A673 (cell line): Measurements from ENCODE around the gene MEGF8. TPM values are rescaled to one million over a fixed set of nuclear protein-coding genes. Genes with fewer than 3 reads are reported as not detected.

ENCODE experiments used
- BruUV-seq: library from RNA; stranded (reverse); fragments of 400-500 nt; replicated peaks from 2 replicates; lab custom pipeline; 2021; lab: Mats Ljungman, UMichigan
- CTCF ChIA-PET: fragments of 300-600 bp; sonication (Branson Sonifier 250); formaldehyde crosslinking; loops from one replicate; lab custom pipeline; 2022; ENCODE audit warnings: antibody characterized with exemption; lab: Charles Lee
- POLR2A ChIA-PET: fragments of 300-600 bp; sonication (Branson Sonifier 250); formaldehyde crosslinking; loops from one replicate; lab custom pipeline; 2022; ENCODE audit warnings: antibody characterized with exemption; ENCODE audit not compliant: low non-redundant PET; lab: Charles Lee
- DNase-seq: peaks from one replicate; pipeline ENCODE4 v3.0.0-alpha.2; 2015; ENCODE audit warnings: low spot score
- H3K27ac ChIP-seq: fragments of 200-600 bp; sonication (generic); 2 replicates; pipeline ENCODE4 v1.5.1; 2016; ENCODE audit warnings: mixed run types, low read depth, mild to moderate bottlenecking, mixed read lengths, antibody characterized with exemption, low read length; ENCODE audit not compliant: poor library complexity, severe bottlenecking
- H3K27me3 ChIP-seq: fragments of 200-600 bp; sonication (generic); replicated peaks from 2 replicates; pipeline ENCODE4 v1.6.1; 2017; ENCODE audit warnings: mixed run types, low read depth, mild to moderate bottlenecking, mixed read lengths, antibody characterized with exemption, low read length; ENCODE audit not compliant: insufficient read depth, poor library complexity
- H3K36me3 ChIP-seq: fragments of 200-600 bp; sonication (generic); 2 replicates; pipeline ENCODE4 v1.6.1; 2016; ENCODE audit warnings: mixed run types, mild to moderate bottlenecking, mixed read lengths, antibody characterized with exemption, low read length; ENCODE audit not compliant: insufficient read depth, poor library complexity, severe bottlenecking
- H3K4me1 ChIP-seq: fragments of 200-600 bp; sonication (generic); 2 replicates; pipeline ENCODE4 v1.6.1; 2017; ENCODE audit warnings: mixed run types, mild to moderate bottlenecking, mixed read lengths, antibody characterized with exemption, low read length; ENCODE audit not compliant: insufficient read depth, poor library complexity, severe bottlenecking
- H3K4me3 ChIP-seq: fragments of 200-600 bp; sonication (generic); 2 replicates; pipeline ENCODE4 v1.5.1; 2016; ENCODE audit warnings: low read depth, mixed run types, mild to moderate bottlenecking, mixed read lengths, low read length; ENCODE audit not compliant: poor library complexity, severe bottlenecking
- H3K9me3 ChIP-seq: fragments of 200-600 bp; sonication (generic); 2 replicates; pipeline ENCODE4 v1.6.1; 2016; ENCODE audit warnings: mixed run types, low read depth, mild to moderate bottlenecking, mixed read lengths, antibody characterized with exemption, low read length; ENCODE audit not compliant: poor library complexity, severe bottlenecking
- CTCF ChIP-seq: fragments of 300-800, 200-600 bp; sonication (generic); conservative IDR thresholded peaks from 2 replicates; pipeline ENCODE4 v1.5.1; 2017; ENCODE audit warnings: low read depth, mild to moderate bottlenecking, antibody characterized with exemption, low read length, moderate library complexity, mixed read lengths
- EZH2 ChIP-seq: fragments of 200-600 bp; sonication (generic); IDR thresholded peaks from 2 replicates; pipeline ENCODE4 v1.6.1; 2017; ENCODE audit warnings: borderline replicate concordance, low read depth, mild to moderate bottlenecking, mixed read lengths, antibody characterized with exemption, low read length; ENCODE audit not compliant: poor library complexity, severe bottlenecking
- intact Hi-C: fragments of 100-400 bp; cut with micrococcal nuclease; formaldehyde crosslinking; loops from one replicate; pipeline ENCODE4 v1.10.0; 2022; ENCODE audit not compliant: unreplicated experiment
- total RNA-seq: library from RNA; stranded (reverse); gene quantifications from 2 replicates; pipeline ENCODE4 v1.2.3, GENCODE V29; 2021

The MEGF8 gene
- total RNA-seq, 1 experiment from 2014 or later, result 28.5 TPM

GRCh38 chr19:42333018-42333417, 7.6 kb downstream of the MEGF8 start:
- H3K4me1 ChIP-seq, result peaks cover 8% of the 10 kb centered on the region
- no peak overlapping the region for H3K4me3 ChIP-seq
- no peak overlapping the region for H3K27ac ChIP-seq
- CTCF ChIA-PET, result no interaction called here
- no peaks in the 10 kb centered on the region for H3K9me3 ChIP-seq
- no peak for TF ChIP-seq EZH2
- POLR2A ChIA-PET, result no interaction called here
- BruUV-seq, result no TSS peak
- no peak for DNase-seq
- peaks cover 3% of the 10 kb centered on the region for H3K36me3 ChIP-seq
- H3K27me3 ChIP-seq, result no peaks in the 10 kb centered on the region
- intact Hi-C loops, result no loop called here

- intact Hi-C loops, result no loop called here
- no peak for TF ChIP-seq EZH2
- TF ChIP-seq CTCF, result no peak
- CTCF ChIA-PET, result no interaction called here
- BruUV-seq, result no TSS peak
- no peak overlapping the region for H3K4me3 ChIP-seq
- no peaks in the 10 kb centered on the region for H3K27me3 ChIP-seq
- POLR2A ChIA-PET, result no interaction called here
- no peaks in the 10 kb centered on the region for H3K9me3 ChIP-seq
- peaks cover 8% of the 10 kb centered on the region for H3K4me1 ChIP-seq
- peaks cover 3% of the 10 kb centered on the region for H3K36me3 ChIP-seq
- no peak overlapping the region for H3K27ac ChIP-seq
- no peak for DNase-seq
Observed at GRCh38 chr19:42333975-42334696, 8.7 kb downstream of the MEGF8 start.

GRCh38 chr19:42334697-42335373, 9.4 kb downstream of the MEGF8 start:
- intact Hi-C loops, result no loop called here

More at GRCh38 chr19:42334697-42335373, 9.4 kb downstream of the MEGF8 start:
- ChIA-PET CTCF (no interaction called here), POLR2A (no interaction called here)
- H3K27ac ChIP-seq, result no peak overlapping the region
- H3K9me3 ChIP-seq, result no peaks in the 10 kb centered on the region
- H3K4me1 ChIP-seq, result peaks cover 8% of the 10 kb centered on the region
- no TSS peak for BruUV-seq
- H3K27me3 ChIP-seq, result no peaks in the 10 kb centered on the region
- H3K36me3 ChIP-seq, result peaks cover 3% of the 10 kb centered on the region
- DNase-seq, result no peak
- no peak overlapping the region for H3K4me3 ChIP-seq
- no peak for TF ChIP-seq CTCF
- no peak for TF ChIP-seq EZH2
